Left ventricle myocardium inferior (tissue), 1 donor: Measurements from ENCODE around the gene SSBP4. TPM values are rescaled to one million over a fixed set of nuclear protein-coding genes. Genes with fewer than 3 reads are reported as not detected.

Experiments used
- DNase-seq: peaks from one replicate; pipeline ENCODE4 v3.0.0-alpha.2; 2020
- H3K27ac ChIP-seq: fragments of 200-600 bp; replicated peaks from 2 replicates; pipeline ENCODE4 v1.8.0; 2021
- H3K27me3 ChIP-seq: fragments of 200-600 bp; 2 replicates; pipeline ENCODE4 v1.8.0; 2021; ENCODE audit warnings: low read depth
- H3K36me3 ChIP-seq: fragments of 200-600 bp; 2 replicates; pipeline ENCODE4 v1.8.0; 2021
- H3K4me1 ChIP-seq: fragments of 200-600 bp; 2 replicates; pipeline ENCODE4 v1.8.0; 2021
- H3K4me3 ChIP-seq: fragments of 200-600 bp; 2 replicates; pipeline ENCODE4 v1.8.0; 2021; ENCODE audit warnings: mild to moderate bottlenecking, moderate library complexity
- H3K9me3 ChIP-seq: fragments of 200-600 bp; replicated peaks from 2 replicates; pipeline ENCODE4 v1.8.0; 2021
- CTCF ChIP-seq: fragments of 200-600 bp; IDR thresholded peaks from 2 replicates; pipeline ENCODE4 v1.8.0; 2021; ENCODE audit warnings: antibody characterized with exemption, mild to moderate bottlenecking, borderline replicate concordance
- intact Hi-C: fragments of 100-400 bp; cut with micrococcal nuclease; formaldehyde crosslinking; loops from one replicate; pipeline ENCODE4 v1.11.0; 2022
- total RNA-seq: library from RNA; stranded (reverse); fragmentation: NEBNext Ultra II Directional; extraction: Animal tissue kit (Norgen Biotek cat#: 25700); gene quantifications from one replicate; pipeline ENCODE4 v1.2.1, GENCODE V29; 2021
- donor health status: DM: no; HTN: yes; CAD: no; lungs with severe emphysema.

Gene SSBP4
- total RNA-seq, 1 donor from 2014 or later: 30.8 TPM

- H3K9me3 ChIP-seq: peaks cover 4% of the 10 kb centered on the region
- H3K4me1 ChIP-seq: peaks cover 34% of the 10 kb centered on the region
- no peak for TF ChIP-seq CTCF
- no peaks in the 10 kb centered on the region for H3K36me3 ChIP-seq
- DNase-seq: no peak
- peak overlapping the region; percentile 30 for H3K27ac ChIP-seq
- peak overlapping the region; percentile 58 for H3K4me3 ChIP-seq
- peaks cover 6% of the 10 kb centered on the region for H3K27me3 ChIP-seq
- intact Hi-C loops: no loop called here
These were observed 32.5 kb upstream of the SSBP4 start for GRCh38 chr19:18386543-18387271.

- H3K36me3 ChIP-seq: no peaks in the 10 kb centered on the region
- peak overlapping the region; percentile 43 for H3K27ac ChIP-seq
- H3K27me3 ChIP-seq: peaks cover 6% of the 10 kb centered on the region
- H3K4me1 ChIP-seq: peaks cover 34% of the 10 kb centered on the region
- peak; percentile 100 for TF ChIP-seq CTCF
- DNase-seq: peak; percentile 83
- peaks cover 4% of the 10 kb centered on the region for H3K9me3 ChIP-seq
- intact Hi-C loops: no loop called here
- H3K4me3 ChIP-seq: peak overlapping the region; percentile 58
These were observed 30.9 kb upstream of the SSBP4 start for GRCh38 chr19:18388100-18388959.

- Histone ChIP-seq H3K36me3 (no peaks in the 10 kb centered on the region), H3K4me3 (peak overlapping the region; percentile 58), H3K27me3 (peaks cover 6% of the 10 kb centered on the region), H3K9me3 (peaks cover 4% of the 10 kb centered on the region), H3K27ac (peak overlapping the region; percentile 43), H3K4me1 (peaks cover 34% of the 10 kb centered on the region)
- no peak for TF ChIP-seq CTCF
- no peak for DNase-seq
- intact Hi-C loops: no loop called here
These were observed 30.1 kb upstream of the SSBP4 start for GRCh38 chr19:18388960-18389725.

GRCh38 chr19:18389726-18390064 is 29.5 kb upstream of the SSBP4 start:
- H3K27ac ChIP-seq: no peak overlapping the region
- H3K4me1 ChIP-seq: peaks cover 34% of the 10 kb centered on the region
- H3K9me3 ChIP-seq: peaks cover 4% of the 10 kb centered on the region
- no peak overlapping the region for H3K4me3 ChIP-seq
- no peak for TF ChIP-seq CTCF
- H3K36me3 ChIP-seq: no peaks in the 10 kb centered on the region
- no peak for DNase-seq
- peaks cover 6% of the 10 kb centered on the region for H3K27me3 ChIP-seq
- intact Hi-C loops: no loop called here
